Common myeloid progenitor, CD34-positive (primary cell): ENCODE measurements around the gene UPK1A.

Source experiments
- CTCF ChIA-PET: fragments of 350-600 bp; sonication (Branson Sonifier 250); formaldehyde crosslinking; loops from one replicate; lab custom pipeline; 2021; ENCODE audit warnings: antibody characterized with exemption; lab: Charles Lee
- POLR2A ChIA-PET: fragments of 350-600 bp; sonication (Branson Sonifier 250); formaldehyde crosslinking; loops from one replicate; lab custom pipeline; 2021; ENCODE audit warnings: antibody characterized with exemption; lab: Charles Lee
- DNase-seq, 3 donors: peaks; one replicate each; pipeline versions ENCODE4 v3.0.0 to v3.0.0-alpha.2; 2013
- H3K27ac ChIP-seq, 2 experiments: 1 replicate in 1 of 2; 2 replicates in 1 of 2; pipeline ENCODE4 v1.7.0; 2013; ENCODE audit warnings: inconsistent platforms in 2 of 2, low read length in 2 of 2, mild to moderate bottlenecking in 2 of 2, low read depth in 1 of 2, moderate library complexity in 1 of 2; ENCODE audit not compliant: severe bottlenecking in 2 of 2, insufficient read depth in 1 of 2, poor library complexity in 1 of 2
- H3K27me3 ChIP-seq, 5 experiments: replicated peaks in 2 of 5; 1 replicate in 3 of 5; 2 replicates in 2 of 5; pipeline versions ENCODE4 v1.6.1 to v1.7.0; 2013; ENCODE audit warnings: low read length in 4 of 5, mild to moderate bottlenecking in 2 of 5, moderate library complexity in 2 of 5, inconsistent platforms in 1 of 5; ENCODE audit not compliant: insufficient read depth in 5 of 5, control insufficient read depth in 4 of 5
- H3K36me3 ChIP-seq, 4 experiments: 1 replicate in 2 of 4; 2 replicates in 2 of 4; pipeline versions ENCODE4 v1.6.1 to v1.7.0; 2013; ENCODE audit warnings: low read length in 3 of 4, control low read depth in 1 of 4, mild to moderate bottlenecking in 1 of 4; ENCODE audit not compliant: control insufficient read depth in 4 of 4, insufficient read depth in 4 of 4
- H3K4me1 ChIP-seq, 4 experiments: 1 replicate in 3 of 4; 2 replicates in 1 of 4; pipeline versions ENCODE4 v1.6.1 to v1.7.1; 2013; ENCODE audit warnings: low read length in 3 of 4, mild to moderate bottlenecking in 3 of 4, control low read depth in 1 of 4, inconsistent platforms in 1 of 4, moderate library complexity in 1 of 4; ENCODE audit not compliant: control insufficient read depth in 4 of 4, insufficient read depth in 4 of 4; ENCODE audit errors: control extremely low read depth in 1 of 4
- H3K4me3 ChIP-seq, 7 experiments: 1 replicate in 4 of 7; 2 replicates in 3 of 7; pipeline versions ENCODE4 v1.5.1 to v1.7.0; 2013; ENCODE audit warnings: mild to moderate bottlenecking in 7 of 7, low read length in 6 of 7, moderate library complexity in 6 of 7, inconsistent platforms in 2 of 7, low read depth in 2 of 7, control low read depth in 1 of 7; ENCODE audit not compliant: insufficient read depth in 4 of 7, control insufficient read depth in 1 of 7; ENCODE audit errors: extremely low read depth in 1 of 7
- H3K9me3 ChIP-seq, 5 experiments: 1 replicate in 4 of 5; 2 replicates in 1 of 5; pipeline versions ENCODE4 v1.6.1 to v1.7.1; 2013; ENCODE audit warnings: low read length in 4 of 5, mild to moderate bottlenecking in 2 of 5, inconsistent platforms in 1 of 5, low read depth in 1 of 5, moderate library complexity in 1 of 5; ENCODE audit not compliant: control insufficient read depth in 4 of 5, insufficient read depth in 2 of 5; ENCODE audit errors: control extremely low read depth in 1 of 5
- WGBS: methylation state at CpG from one replicate; pipeline ENCODE4 v1.1.5; 2013; ENCODE audit not compliant: insufficient coverage; 5-methylcytosine and 5-hydroxymethylcytosine counted together

The UPK1A gene

GRCh38 chr19:35665157-35665556, 1.2 kb upstream of the UPK1A start:
- Histone ChIP-seq H3K36me3 (peaks cover 0 to 42% (median 4%) of the 10 kb centered on the region in 4 experiments), H3K4me3 (no peak overlapping the region), H3K27me3 (peaks cover 0 to 4% (median 0%) of the 10 kb centered on the region in 5 experiments), H3K27ac (no peak overlapping the region), H3K4me1 (no peaks in the 10 kb centered on the region), H3K9me3 (no peaks in the 10 kb centered on the region)
- ChIA-PET CTCF (no interaction called here), POLR2A (no interaction called here)
- WGBS, result 96% methylated on average over 24 of the region's 24 CpGs
- DNase-seq, result no peak

- WGBS, result 96% methylated on average over 4 of the region's 7 CpGs
- Histone ChIP-seq H3K9me3 (no peaks in the 10 kb centered on the region), H3K36me3 (peaks cover 0 to 40% (median 4%) of the 10 kb centered on the region in 4 experiments), H3K4me3 (no peak overlapping the region), H3K4me1 (no peaks in the 10 kb centered on the region), H3K27me3 (peaks cover 0 to 4% (median 0%) of the 10 kb centered on the region in 5 experiments), H3K27ac (no peak overlapping the region)
- ChIA-PET POLR2A (no interaction called here), CTCF (no interaction called here)
- no peak for DNase-seq
Observed at GRCh38 chr19:35665604-35666003, 713 bp upstream of the UPK1A start.

- Histone ChIP-seq H3K27ac (no peak overlapping the region), H3K9me3 (no peaks in the 10 kb centered on the region), H3K4me3 (no peak overlapping the region), H3K27me3 (peaks cover 4 to 36% (median 10%) of the 10 kb centered on the region in 5 experiments), H3K4me1 (peaks cover 0 to 4% (median 3%) of the 10 kb centered on the region in 4 experiments), H3K36me3 (peaks cover 0 to 8% (median 1%) of the 10 kb centered on the region in 4 experiments)
- WGBS, result 84% methylated on average over 6 of the region's 6 CpGs
- no peak for DNase-seq
- POLR2A ChIA-PET, result interaction anchor here (0.9 kb wide), 1 partner anchor 21 kb away, joined by 3 read pairs; the partner anchor contains the start of gene COX6B1
- CTCF ChIA-PET, result interaction anchor here (1.4 kb wide), 1 partner anchor 23 kb away, joined by 4 read pairs; no protein-coding TSS in a partner anchor
Observed at GRCh38 chr19:35669566-35669965, 3.2 kb downstream of the UPK1A start.

GRCh38 chr19:35669974-35670373, 3.7 kb downstream of the UPK1A start:
- DNase-seq, result no peak
- Histone ChIP-seq H3K9me3 (no peaks in the 10 kb centered on the region), H3K27ac (no peak overlapping the region), H3K27me3 (peaks cover 5 to 39% (median 10%) of the 10 kb centered on the region in 5 experiments), H3K36me3 (peaks cover 0 to 7% (median under 1%) of the 10 kb centered on the region in 4 experiments), H3K4me3 (no peak overlapping the region), H3K4me1 (peaks cover 0 to 4% (median 3%) of the 10 kb centered on the region in 4 experiments)
- ChIA-PET CTCF (interaction anchor here (1.4 kb wide), 1 partner anchor 23 kb away, joined by 4 read pairs; no protein-coding TSS in a partner anchor), POLR2A (no interaction called here)
- WGBS, result 75% methylated on average over 4 of the region's 4 CpGs

- DNase-seq, result no peak
- POLR2A ChIA-PET, result interaction anchor here (0.5 kb wide), 1 partner anchor 674 kb away, joined by 3 read pairs; no protein-coding TSS in a partner anchor
- Histone ChIP-seq H3K9me3 (no peaks in the 10 kb centered on the region), H3K4me3 (no peak overlapping the region), H3K27ac (no peak overlapping the region), H3K4me1 (peaks cover 0 to 4% (median 3%) of the 10 kb centered on the region in 4 experiments), H3K36me3 (no peaks in the 10 kb centered on the region), H3K27me3 (peaks cover 6 to 39% (median 12%) of the 10 kb centered on the region in 5 experiments)
- CTCF ChIA-PET, result interaction anchor here (0.6 to 1.0 kb wide), 2 partner anchors 10 to 59 kb away, joined by 3 read pairs; no protein-coding TSS in a partner anchor
- 100% methylated on average over 1 of the region's 1 CpG for WGBS
Observed at GRCh38 chr19:35670686-35671085, 4.4 kb downstream of the UPK1A start.

- POLR2A ChIA-PET, result no interaction called here
- H3K27me3 ChIP-seq, result peaks cover 6 to 39% (median 12%) of the 10 kb centered on the region in 5 experiments
- H3K9me3 ChIP-seq, result no peaks in the 10 kb centered on the region
- peaks cover 0 to 4% (median 3%) of the 10 kb centered on the region in 4 experiments for H3K4me1 ChIP-seq
- peak; percentile 68 to 92 (median 85) for DNase-seq
- H3K4me3 ChIP-seq, result no peak overlapping the region
- CTCF ChIA-PET, result interaction anchor here (1.2 kb wide), 1 partner anchor 21 kb away, joined by 3 read pairs; no protein-coding TSS in a partner anchor
- no peak overlapping the region for H3K27ac ChIP-seq
- H3K36me3 ChIP-seq, result no peaks in the 10 kb centered on the region
- WGBS, result 25% methylated on average over 2 of the region's 3 CpGs
Observed at GRCh38 chr19:35671818-35672217, 5.5 kb downstream of the UPK1A start.
